Measurements from ENCODE around the gene AGBL3. TPM values are rescaled to one million over a fixed set of nuclear protein-coding genes. Genes with fewer than 3 reads are reported as not detected.

The AGBL3 gene
- polyA plus RNA-seq, 1 donor: 4.4 TPM

GRCh38 chr7:135184254-135184841 is 198.0 kb downstream of the AGBL3 start:
- H3K27ac ChIP-seq (ENCODE audit: low read length): no peak overlapping the region
- peaks cover 35% of the 10 kb centered on the region for H3K36me3 ChIP-seq (ENCODE audit: control insufficient read depth, insufficient read depth, low read length)
- no CpG with 5 or more reads among the region's 5 CpGs for WGBS (ENCODE audit: insufficient coverage, low lambda C conversion rate)

More at GRCh38 chr7:135184254-135184841, 198.0 kb downstream of the AGBL3 start:
- H3K4me1 ChIP-seq (ENCODE audit: control insufficient read depth, insufficient read depth, low read length): no peaks in the 10 kb centered on the region
- no peak for DNase-seq
- H3K9me3 ChIP-seq (ENCODE audit: control insufficient read depth, low read depth, low read length): peaks cover 27% of the 10 kb centered on the region
- H3K27me3 ChIP-seq (ENCODE audit: control insufficient read depth, insufficient read depth, low read length): no peaks in the 10 kb centered on the region
- H3K4me3 ChIP-seq (ENCODE audit: low read length): no peak overlapping the region

Other genes with a start within 250 kb of the AGBL3 start
- 191 TPM for gene CALD1, start 206.9 kb upstream of the AGBL3 start, polyA plus RNA-seq
- gene TMEM140, start 161.6 kb downstream of the AGBL3 start, polyA plus RNA-seq: 20.6 TPM
- 33.4 TPM for gene CYREN, start 184.2 kb downstream of the AGBL3 start, polyA plus RNA-seq
- 5.7 TPM for gene WDR91, start 225.0 kb downstream of the AGBL3 start, polyA plus RNA-seq
- not detected for gene STRA8, start 247.3 kb downstream of the AGBL3 start, polyA plus RNA-seq